SK-N-SH (cell line): Measurements from ENCODE around the gene TYW1B. TPM values are rescaled to one million over a fixed set of nuclear protein-coding genes. Genes with fewer than 3 reads are reported as not detected.
"Not testable (repeated sequence)": the region's sequence is repeated elsewhere in the genome, so short reads cannot be mapped to it uniquely, and the experiment has no call there.

Experiments
- CTCF ChIA-PET: fragments of 300-600, 350-600 bp; formaldehyde crosslinking; extraction: SDS; loops from one replicate; lab custom pipeline; 2021; lab: Yijun Ruan, JAX
- POLR2A ChIA-PET: fragments of 350-600 bp; sonication (Branson Sonifier 250); formaldehyde crosslinking; extraction: SDS; loops from one replicate; lab custom pipeline; 2020; ENCODE audit warnings: antibody characterized with exemption, inconsistent platforms; lab: Yijun Ruan, JAX
- DNase-seq: peaks from one replicate; pipeline ENCODE4 v3.0.0; 2012
- H2AFZ ChIP-seq: fragments of 200-600 bp; sonication (generic); 2 replicates; pipeline ENCODE4 v1.8.1; 2016; ENCODE audit warnings: antibody characterized with exemption, mild to moderate bottlenecking, low read depth
- H3F3A ChIP-seq: fragments of 200-600 bp; sonication (generic); replicated peaks from 2 replicates; pipeline ENCODE3; 2016; ENCODE audit warnings: antibody characterized with exemption, mild to moderate bottlenecking; ENCODE audit not compliant: insufficient read depth
- H3K27ac ChIP-seq, 2 experiments: fragments of 200-500 bp in 1 of 2; fragments of 200-600 bp in 1 of 2; sonication (Bioruptor generic) in 1 of 2; sonication (generic), shearing (Covaris generic) in 1 of 2; 2 replicates each; pipeline versions ENCODE4 v1.5.1 to v1.6.1; 2014 to 2016; ENCODE audit warnings: low read depth in 2 of 2, inconsistent platforms in 1 of 2, low read length in 1 of 2, mild to moderate bottlenecking in 1 of 2, mixed read lengths in 1 of 2
- H3K27me3 ChIP-seq: fragments of 200-600 bp; sonication (generic), shearing (Covaris generic); 2 replicates; pipeline ENCODE4 v1.6.1; 2016; ENCODE audit warnings: mixed run types; ENCODE audit not compliant: insufficient read depth
- H3K36me3 ChIP-seq, 2 experiments: fragments of 200-500 bp in 1 of 2; fragments of 200-600 bp in 1 of 2; sonication (Bioruptor generic) in 1 of 2; sonication (generic) in 1 of 2; replicated peaks in 1 of 2; 2 replicates each; pipeline versions ENCODE3 to v1.5.1; 2014 to 2016; ENCODE audit warnings: low read length in 1 of 2, mild to moderate bottlenecking in 1 of 2; ENCODE audit not compliant: insufficient read depth in 2 of 2, control insufficient read depth in 1 of 2
- H3K4me1 ChIP-seq, 2 experiments: fragments of 200-500 bp in 1 of 2; fragments of 200-600 bp in 1 of 2; sonication (Bioruptor generic) in 1 of 2; sonication (generic), shearing (Covaris generic) in 1 of 2; 2 replicates each; pipeline versions ENCODE4 v1.5.1 to v1.6.1; 2014 to 2016; ENCODE audit warnings: low read depth in 1 of 2, low read length in 1 of 2, mixed run types in 1 of 2; ENCODE audit not compliant: insufficient read depth in 2 of 2, control insufficient read depth in 1 of 2
- H3K4me2 ChIP-seq: fragments of 200-600 bp; sonication (generic), shearing (Covaris generic); 2 replicates; pipeline ENCODE4 v1.6.1; 2017; ENCODE audit warnings: mixed run types
- H3K4me3 ChIP-seq, 2 experiments: fragments of 200-500 bp in 1 of 2; fragments of 200-600 bp in 1 of 2; sonication (Bioruptor generic) in 1 of 2; sonication (generic), shearing (Covaris generic) in 1 of 2; 2 replicates each; pipeline versions ENCODE4 v1.5.1 to v1.8.1; 2014 to 2016; ENCODE audit warnings: low read depth in 2 of 2, inconsistent platforms in 1 of 2, low read length in 1 of 2, mild to moderate bottlenecking in 1 of 2, mixed read lengths in 1 of 2, moderate library complexity in 1 of 2
- H3K79me2 ChIP-seq: fragments of 200-600 bp; sonication (generic); 2 replicates; pipeline ENCODE4 v1.8.1; 2017; ENCODE audit warnings: mild to moderate bottlenecking; ENCODE audit not compliant: insufficient read depth
- H3K9ac ChIP-seq: fragments of 200-600 bp; sonication (generic); 2 replicates; pipeline ENCODE4 v1.6.1; 2017; ENCODE audit warnings: mixed run types
- H3K9me2 ChIP-seq: fragments of 200-600 bp; sonication (generic); 2 replicates; pipeline ENCODE4 v1.6.1; 2017; ENCODE audit warnings: mixed run types
- H3K9me3 ChIP-seq: fragments of 200-600 bp; sonication (generic); 2 replicates; pipeline ENCODE4 v1.6.1; 2017; ENCODE audit warnings: mixed run types, mild to moderate bottlenecking, moderate library complexity
- H4K20me1 ChIP-seq: fragments of 200-600 bp; sonication (generic); 2 replicates; pipeline ENCODE4 v1.6.1; 2017; ENCODE audit warnings: mild to moderate bottlenecking, mixed run types; ENCODE audit not compliant: insufficient read depth
- GATA2 ChIP-seq: sonication (generic); formaldehyde crosslinking; IDR thresholded peaks from 2 replicates; pipeline ENCODE4 v1.5.0; 2020; ENCODE audit warnings: mild to moderate bottlenecking, missing genetic modification reagents
- RAD21 ChIP-seq: IDR thresholded peaks from 2 replicates; pipeline ENCODE4 v1.6.1; 2012; ENCODE audit warnings: mild to moderate bottlenecking, low read length
- WGBS: methylation state at CpG from one replicate; pipeline ENCODE4 v1.1.6; 2017; ENCODE audit warnings: low lambda C conversion rate; 5-methylcytosine and 5-hydroxymethylcytosine counted together
- polyA plus RNA-seq, 3 experiments: library from polyadenylated mRNA; depleted of rRNA; stranded (reverse); fragments of >200 nt; gene quantifications; 2 replicates each; pipeline ENCODE4 v1.2.3, GENCODE V29; 2012
- TF ChIP-seq, protein P1 (sequence below): fragments of 200-600 bp; sonication (generic); IDR thresholded peaks from 2 replicates; pipeline ENCODE4 v1.6.1; 2017; ENCODE audit warnings: antibody characterized with exemption, mild to moderate bottlenecking, moderate library complexity

The TYW1B gene
- polyA plus RNA-seq, 1 of the 3 experiments (the other 2 are of a cell fraction) = 1.4 TPM

GRCh38 chr7:72635273-72635908 is 192.6 kb downstream of the TYW1B start:
- DNase-seq, H2AFZ ChIP-seq, H3K4me2 ChIP-seq, H3K27ac ChIP-seq, H3K9me2 ChIP-seq, H3K4me1 ChIP-seq, H3K27me3 ChIP-seq, H3K36me3 ChIP-seq, H3K79me2 ChIP-seq, POLR2A ChIA-PET, H3F3A ChIP-seq, H3K9ac ChIP-seq, H3K9me3 ChIP-seq, CTCF ChIA-PET, H4K20me1 ChIP-seq, H3K4me3 ChIP-seq: not testable (repeated sequence)
- peak; percentile 48 for TF ChIP-seq RAD21
- TF ChIP-seq, protein P1, sequence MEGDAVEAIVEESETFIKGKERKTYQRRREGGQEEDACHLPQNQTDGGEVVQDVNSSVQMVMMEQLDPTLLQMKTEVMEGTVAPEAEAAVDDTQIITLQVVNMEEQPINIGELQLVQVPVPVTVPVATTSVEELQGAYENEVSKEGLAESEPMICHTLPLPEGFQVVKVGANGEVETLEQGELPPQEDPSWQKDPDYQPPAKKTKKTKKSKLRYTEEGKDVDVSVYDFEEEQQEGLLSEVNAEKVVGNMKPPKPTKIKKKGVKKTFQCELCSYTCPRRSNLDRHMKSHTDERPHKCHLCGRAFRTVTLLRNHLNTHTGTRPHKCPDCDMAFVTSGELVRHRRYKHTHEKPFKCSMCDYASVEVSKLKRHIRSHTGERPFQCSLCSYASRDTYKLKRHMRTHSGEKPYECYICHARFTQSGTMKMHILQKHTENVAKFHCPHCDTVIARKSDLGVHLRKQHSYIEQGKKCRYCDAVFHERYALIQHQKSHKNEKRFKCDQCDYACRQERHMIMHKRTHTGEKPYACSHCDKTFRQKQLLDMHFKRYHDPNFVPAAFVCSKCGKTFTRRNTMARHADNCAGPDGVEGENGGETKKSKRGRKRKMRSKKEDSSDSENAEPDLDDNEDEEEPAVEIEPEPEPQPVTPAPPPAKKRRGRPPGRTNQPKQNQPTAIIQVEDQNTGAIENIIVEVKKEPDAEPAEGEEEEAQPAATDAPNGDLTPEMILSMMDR = peak; percentile 56
- 41% methylated on average over 8 of the region's 8 CpGs for WGBS

DNA sequence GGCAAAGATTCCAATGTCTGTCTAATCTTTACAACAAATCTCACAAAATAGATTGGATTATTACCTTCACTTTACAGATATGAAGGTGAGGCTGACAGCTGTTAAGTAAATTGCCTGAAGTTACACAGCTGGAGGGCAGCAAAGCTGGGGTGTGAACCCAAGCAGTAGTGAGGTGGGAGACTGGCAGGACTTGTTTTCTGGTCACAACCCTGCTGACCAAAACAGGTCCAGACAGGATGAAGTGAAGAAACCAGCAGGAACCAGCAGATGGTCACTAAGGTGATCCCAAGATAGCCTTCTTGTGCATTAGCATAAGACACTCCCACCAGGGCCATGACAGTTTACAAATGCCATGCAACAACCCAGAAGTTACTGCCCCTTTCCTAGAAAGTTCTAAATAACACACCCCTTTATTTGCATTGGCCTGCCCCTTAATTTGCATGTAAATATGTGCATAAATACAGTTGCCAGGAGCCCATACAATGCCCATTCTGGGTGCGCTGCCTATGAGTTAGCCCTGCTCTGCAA is 195.2 kb downstream of the TYW1B start:
- H3K9me3 ChIP-seq, H3K27ac ChIP-seq, H2AFZ ChIP-seq, POLR2A ChIA-PET, H3K4me2 ChIP-seq: not testable (repeated sequence)
- peak; percentile 52 for TF ChIP-seq GATA2
- TF ChIP-seq, all 33 proteins: peak for 1; not testable (repeated sequence) for 32
- H3K4me3 ChIP-seq, H3K4me1 ChIP-seq, H3F3A ChIP-seq, DNase-seq, CTCF ChIA-PET, H4K20me1 ChIP-seq, H3K9me2 ChIP-seq, H3K36me3 ChIP-seq, H3K27me3 ChIP-seq, H3K79me2 ChIP-seq, H3K9ac ChIP-seq: not testable (repeated sequence)
- WGBS = 100% methylated on average over 1 of the region's 1 CpG

GRCh38 chr7:72628375-72628774 is 199.6 kb downstream of the TYW1B start:
- H3K27ac ChIP-seq, CTCF ChIA-PET, H3K9ac ChIP-seq, DNase-seq, H4K20me1 ChIP-seq, H3K27me3 ChIP-seq, H3K9me3 ChIP-seq, H3K4me2 ChIP-seq, H3F3A ChIP-seq, H3K36me3 ChIP-seq, H3K9me2 ChIP-seq, H3K4me3 ChIP-seq, POLR2A ChIA-PET, H3K4me1 ChIP-seq, H2AFZ ChIP-seq, H3K79me2 ChIP-seq: not testable (repeated sequence)
- WGBS = 94% methylated on average over 1 of the region's 3 CpGs

DNA sequence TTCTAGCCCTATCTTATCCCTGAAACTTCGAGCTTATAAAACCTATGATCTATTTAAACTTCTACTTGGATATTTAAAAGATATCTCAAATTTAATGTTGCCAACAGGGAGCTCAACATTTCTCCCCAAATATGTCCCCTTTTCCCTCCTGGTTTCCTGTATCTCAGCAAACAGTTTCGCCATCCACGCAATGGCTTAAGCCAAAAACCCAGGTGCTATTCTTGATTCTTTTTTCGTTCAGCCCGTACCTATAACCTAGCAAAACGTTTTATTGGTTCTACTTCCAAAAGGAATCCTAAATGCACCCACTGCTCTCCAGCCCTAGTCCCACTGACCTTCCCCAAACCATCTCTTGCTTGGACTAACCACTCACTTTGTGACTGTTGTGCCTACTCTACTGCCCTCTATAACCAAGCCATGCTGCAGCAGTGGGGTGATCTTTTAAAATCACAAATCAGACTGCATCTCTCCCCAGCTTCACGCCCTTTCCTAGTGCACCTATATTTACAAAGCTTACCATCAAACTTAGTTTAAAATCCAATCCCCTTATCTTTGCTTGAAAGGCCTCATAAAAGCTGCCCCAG is 201.5 kb downstream of the TYW1B start:
- H3K36me3 ChIP-seq, CTCF ChIA-PET, H4K20me1 ChIP-seq, H3K79me2 ChIP-seq, H2AFZ ChIP-seq, POLR2A ChIA-PET, H3K9me3 ChIP-seq, H3K27me3 ChIP-seq, H3F3A ChIP-seq, H3K4me2 ChIP-seq, H3K27ac ChIP-seq, H3K9me2 ChIP-seq, DNase-seq, H3K4me1 ChIP-seq, H3K9ac ChIP-seq, H3K4me3 ChIP-seq: not testable (repeated sequence)
- WGBS = 82% methylated on average over 6 of the region's 7 CpGs

DNA sequence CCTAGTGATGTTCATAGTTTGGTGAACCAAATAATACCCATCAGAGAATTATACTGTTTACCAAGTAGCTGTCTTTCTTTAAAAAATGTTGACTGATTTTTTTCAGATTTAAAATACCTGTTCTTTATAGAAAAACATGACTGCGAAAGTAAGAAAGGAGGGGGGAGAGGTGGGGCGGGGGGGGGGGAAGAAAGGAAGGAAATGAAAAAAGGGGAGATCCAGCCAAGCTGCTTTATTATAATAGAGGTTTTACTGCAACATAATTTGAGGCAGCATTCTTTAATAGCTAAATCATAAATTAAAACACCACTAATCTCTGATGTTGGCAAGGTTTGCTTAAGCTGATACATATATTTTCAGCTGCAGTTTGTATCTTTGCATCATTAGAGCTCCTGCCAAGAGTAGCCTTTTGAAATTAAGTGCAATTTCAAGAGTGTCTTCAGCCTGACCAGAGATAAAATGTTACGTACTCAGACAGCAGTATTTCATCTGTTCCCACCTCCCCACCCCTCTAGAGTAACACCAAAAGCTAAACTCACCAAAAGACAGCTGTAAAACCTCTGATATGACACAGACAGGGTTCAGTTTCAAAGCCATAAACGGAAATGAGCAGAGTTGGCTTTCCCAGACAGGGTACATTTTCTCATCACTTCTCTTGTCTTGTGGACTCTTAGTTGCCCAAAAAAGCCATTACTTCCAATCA is 202.1 kb downstream of the TYW1B start:
- H3K9me2 ChIP-seq, H3K27me3 ChIP-seq, H3K9me3 ChIP-seq, POLR2A ChIA-PET, H3K4me3 ChIP-seq, H4K20me1 ChIP-seq, H3K4me2 ChIP-seq, H3K27ac ChIP-seq, H2AFZ ChIP-seq, CTCF ChIA-PET, H3K79me2 ChIP-seq, DNase-seq, H3F3A ChIP-seq, H3K4me1 ChIP-seq, H3K9ac ChIP-seq, H3K36me3 ChIP-seq: not testable (repeated sequence)
- 54% methylated on average over 3 of the region's 4 CpGs for WGBS
